ENCODE results near the gene RACGAP1. TPM values are rescaled to one million over a fixed set of nuclear protein-coding genes. Genes with fewer than 3 reads are reported as not detected.

Gene RACGAP1
- polyA plus RNA-seq, 1 of the 3 experiments (the other 2 are of a cell fraction), result 21.5 TPM

GRCh38 chr12:49968471-49968870, 56.8 kb downstream of the RACGAP1 start:
- peak; percentile 8 for DNase-seq
- POLR2A ChIA-PET, result interaction anchor here (1.3 kb wide), 1 partner anchor 88 kb away, joined by 3 read pairs; no protein-coding TSS in a partner anchor
- peaks cover 0 to 28% of the 10 kb centered on the region in 2 experiments; a peak in 1 of 4 replicates for H3K4me1 ChIP-seq (ENCODE audit: control insufficient read depth in 1 of 2, insufficient read depth in 2 of 2, low read depth in 1 of 2, low read length in 1 of 2)
- CTCF ChIA-PET, result interaction anchor here (0.6 to 20.3 kb wide), 35 partner anchors 10 to 346 kb away, joined by 3 to 1401 read pairs (median 10); partner anchors contain the start of genes AQP2, ASIC1, BCDIN3D and COX14
- no peaks in the 10 kb centered on the region for H4K20me1 ChIP-seq (ENCODE audit: insufficient read depth)
- no peaks in the 10 kb centered on the region for H3K36me3 ChIP-seq (replicated peaks in 1 of 2; ENCODE audit: control insufficient read depth in 1 of 2, insufficient read depth in 2 of 2, low read length in 1 of 2)
- 97% methylated on average over 5 of the region's 6 CpGs for WGBS (ENCODE audit: low lambda C conversion rate)
- no peaks in the 10 kb centered on the region for H3K79me2 ChIP-seq (ENCODE audit: insufficient read depth)
- no peak overlapping the region for H3K4me3 ChIP-seq (ENCODE audit: low read depth in 2 of 2, low read length in 1 of 2)
- H3K27ac ChIP-seq (ENCODE audit: low read depth in 2 of 2, low read length in 1 of 2), result no peak overlapping the region
- H3F3A ChIP-seq (replicated peaks; ENCODE audit: insufficient read depth), result no peaks in the 10 kb centered on the region
- no peak overlapping the region for H3K9ac ChIP-seq
- H3K9me3 ChIP-seq, result no peaks in the 10 kb centered on the region
- H2AFZ ChIP-seq (ENCODE audit: low read depth), result no peak overlapping the region
- H3K4me2 ChIP-seq, result no peak overlapping the region
- TF ChIP-seq POLR2AphosphoS5 (IDR thresholded peaks at IDR 0.05; ENCODE audit: low read depth, low read length), result no peak
- TF ChIP-seq SMC3 (IDR thresholded peaks at IDR 0.05; ENCODE audit: low read depth, low read length), result no peak
- TF ChIP-seq GABPA (IDR thresholded peaks at IDR 0.05; ENCODE audit: low read depth), result no peak
- no peak for TF ChIP-seq CTCF (IDR thresholded peaks at IDR 0.05)
- H3K9me2 ChIP-seq, result no peaks in the 10 kb centered on the region
- H3K27me3 ChIP-seq (ENCODE audit: insufficient read depth), result no peaks in the 10 kb centered on the region

DNA sequence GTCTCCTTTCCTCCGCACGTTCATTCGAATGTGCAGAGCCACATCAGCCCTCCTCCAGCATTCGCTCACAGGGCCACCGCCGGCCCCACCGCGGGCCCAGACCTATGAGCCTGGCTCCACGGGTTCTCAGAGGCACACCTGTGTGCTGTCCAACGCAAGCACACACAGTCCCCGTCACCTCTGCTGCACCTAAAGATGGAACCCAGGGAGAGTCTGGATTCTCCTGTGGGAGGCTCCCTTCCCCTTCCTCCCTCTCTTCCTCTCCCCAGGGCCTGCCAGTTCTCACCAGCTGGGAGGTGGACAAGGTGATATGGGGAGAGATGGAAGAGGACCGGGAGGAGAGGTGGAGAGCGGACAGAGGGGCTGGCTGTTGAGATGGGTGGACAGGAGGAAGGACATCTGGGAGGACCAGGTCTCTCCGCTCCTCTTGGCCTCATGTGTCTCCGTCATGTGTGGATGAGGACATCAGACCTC, 57.5 kb downstream of the RACGAP1 start:
- no peak overlapping the region for H3K27ac ChIP-seq (ENCODE audit: low read depth in 2 of 2, low read length in 1 of 2)
- POLR2A ChIA-PET, result interaction anchor here (1.0 to 1.3 kb wide), 2 partner anchors 88 to 89 kb away, joined by 3 read pairs; no protein-coding TSS in a partner anchor
- no peak overlapping the region for H2AFZ ChIP-seq (ENCODE audit: low read depth)
- H3K36me3 ChIP-seq (replicated peaks in 1 of 2; ENCODE audit: control insufficient read depth in 1 of 2, insufficient read depth in 2 of 2, low read length in 1 of 2), result no peaks in the 10 kb centered on the region
- H3K27me3 ChIP-seq (ENCODE audit: insufficient read depth), result no peaks in the 10 kb centered on the region
- H3F3A ChIP-seq (replicated peaks; ENCODE audit: insufficient read depth), result no peaks in the 10 kb centered on the region
- H3K9me3 ChIP-seq, result no peaks in the 10 kb centered on the region
- H3K4me3 ChIP-seq (ENCODE audit: low read depth in 2 of 2, low read length in 1 of 2), result peak overlapping the region; percentile 47 to 64
- no peaks in the 10 kb centered on the region for H3K9me2 ChIP-seq
- no peak for DNase-seq
- H3K4me1 ChIP-seq (ENCODE audit: control insufficient read depth in 1 of 2, insufficient read depth in 2 of 2, low read depth in 1 of 2, low read length in 1 of 2), result peaks cover 5 to 27% of the 10 kb centered on the region in 2 experiments; a peak in 2 of 4 replicates
- TF ChIP-seq, protein P1, sequence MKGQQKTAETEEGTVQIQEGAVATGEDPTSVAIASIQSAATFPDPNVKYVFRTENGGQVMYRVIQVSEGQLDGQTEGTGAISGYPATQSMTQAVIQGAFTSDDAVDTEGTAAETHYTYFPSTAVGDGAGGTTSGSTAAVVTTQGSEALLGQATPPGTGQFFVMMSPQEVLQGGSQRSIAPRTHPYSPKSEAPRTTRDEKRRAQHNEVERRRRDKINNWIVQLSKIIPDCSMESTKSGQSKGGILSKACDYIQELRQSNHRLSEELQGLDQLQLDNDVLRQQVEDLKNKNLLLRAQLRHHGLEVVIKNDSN (IDR thresholded peaks at IDR 0.05; ENCODE audit: borderline replicate concordance, low read depth), result no peak
- TF ChIP-seq YY1 (IDR thresholded peaks at IDR 0.05; ENCODE audit: low read depth) (no peak), FOXJ3 (CRISPR knock-in tag; IDR thresholded peaks at IDR 0.05) (no peak), TAF1 (IDR thresholded peaks at IDR 0.05; ENCODE audit: borderline replicate concordance, low read depth, low read length) (no peak), FOXM1 (IDR thresholded peaks at IDR 0.05; ENCODE audit: low read depth) (no peak), EZH2phosphoT487 (IDR thresholded peaks at IDR 0.05; ENCODE audit: borderline replicate concordance, low read depth) (no peak), EP300 (IDR thresholded peaks at IDR 0.05; ENCODE audit: borderline replicate concordance in 1 of 2, low read depth in 1 of 2, low read length in 1 of 2) (no peak), ELF1 (IDR thresholded peaks at IDR 0.05) (no peak), RAD21 (IDR thresholded peaks at IDR 0.05; ENCODE audit: low read length) (no peak)
- H3K9ac ChIP-seq, result no peak overlapping the region
- WGBS (ENCODE audit: low lambda C conversion rate), result 72% methylated on average over 15 of the region's 15 CpGs
- CTCF ChIA-PET, result interaction anchor here (0.6 to 20.3 kb wide), 66 partner anchors 9 to 482 kb away, joined by 3 to 1401 read pairs (median 6); partner anchors contain the start of genes AQP2, ASIC1, BCDIN3D and CERS5
- H3K4me2 ChIP-seq, result peak overlapping the region; percentile 96
- H4K20me1 ChIP-seq (ENCODE audit: insufficient read depth), result no peaks in the 10 kb centered on the region
- no peaks in the 10 kb centered on the region for H3K79me2 ChIP-seq (ENCODE audit: insufficient read depth)
